Measurements from ENCODE around the gene LRP1. TPM values are rescaled to one million over a fixed set of nuclear protein-coding genes. Genes with fewer than 3 reads are reported as not detected.

Gene LRP1
- total and polyA plus RNA-seq, 4 donors: 87.5 to 375 (median 139) TPM

- TF ChIP-seq ZBTB33 (IDR thresholded peaks at IDR 0.05) (no peak), TAF1 (conservative IDR thresholded peaks at IDR 0.05) (no peak), FOXA1 (IDR thresholded peaks at IDR 0.05) (no peak), FOXA2 (IDR thresholded peaks at IDR 0.05) (no peak), GABPA (IDR thresholded peaks at IDR 0.05 in 1 of 2, conservative IDR thresholded peaks at IDR 0.05 in 1 of 2) (no peak)
Measured at GRCh38 chr12:57254506-57255280, 126.4 kb downstream of the LRP1 start (continued).

- Histone ChIP-seq H3K4me1 (ENCODE audit: control insufficient read depth in 4 of 4, insufficient read depth in 4 of 4, low read length in 3 of 4) (peaks cover 4 to 29% (median 16%) of the 10 kb centered on the region in 4 donors), H3K9me3 (ENCODE audit: control insufficient read depth in 4 of 4, low read length in 3 of 4) (no peaks in the 10 kb centered on the region), H3K4me3 (ENCODE audit: low read depth in 1 of 3, low read length in 3 of 3) (no peak overlapping the region), H3K27ac (ENCODE audit: low read depth in 1 of 2, low read length in 2 of 2) (no peak overlapping the region), H3K9ac (ENCODE audit: low read depth in 1 of 2, low read length in 2 of 2) (no peak overlapping the region), H3K36me3 (ENCODE audit: control insufficient read depth in 4 of 4, insufficient read depth in 3 of 4, low read depth in 1 of 4, low read length in 3 of 4) (peaks cover 2 to 32% (median 20%) of the 10 kb centered on the region in 4 donors), H3K27me3 (ENCODE audit: control insufficient read depth in 4 of 4, insufficient read depth in 4 of 4, low read length in 3 of 4) (no peaks in the 10 kb centered on the region)
- DNase-seq (ENCODE audit: low spot score): no peak
- WGBS: 96% methylated on average over 6 of the region's 6 CpGs
- TF ChIP-seq CTCF (IDR thresholded peaks at IDR 0.05; ENCODE audit: low read depth, low read length, missing input control) (no peak), HNF4A (conservative IDR thresholded peaks at IDR 0.05) (no peak), HNF4G (IDR thresholded peaks at IDR 0.05) (no peak), NR2F2 (IDR thresholded peaks at IDR 0.05) (no peak), JUND (IDR thresholded peaks at IDR 0.05) (no peak), MAX (IDR thresholded peaks at IDR 0.05) (no peak), YY1 (IDR thresholded peaks at IDR 0.05) (no peak), FOXA2 (IDR thresholded peaks at IDR 0.05) (no peak)
Measured at GRCh38 chr12:57255916-57256315, 127.6 kb downstream of the LRP1 start.

- H3K9me3 ChIP-seq (ENCODE audit: control insufficient read depth in 4 of 4, low read length in 3 of 4): no peaks in the 10 kb centered on the region
- H3K27ac ChIP-seq (ENCODE audit: low read depth in 1 of 2, low read length in 2 of 2): peak overlapping the region; percentile 80 to 90
- H3K27me3 ChIP-seq (ENCODE audit: control insufficient read depth in 4 of 4, insufficient read depth in 4 of 4, low read length in 3 of 4): no peaks in the 10 kb centered on the region
- peaks cover 2 to 34% (median 20%) of the 10 kb centered on the region in 4 donors for H3K36me3 ChIP-seq (ENCODE audit: control insufficient read depth in 4 of 4, insufficient read depth in 3 of 4, low read depth in 1 of 4, low read length in 3 of 4)
- peak overlapping the region in 2 of 3 donors; percentile 12 to 32 for H3K4me3 ChIP-seq (ENCODE audit: low read depth in 1 of 3, low read length in 3 of 3)
- WGBS: 29% methylated on average over 6 of the region's 6 CpGs
- H3K9ac ChIP-seq (ENCODE audit: low read depth in 1 of 2, low read length in 2 of 2): no peak overlapping the region
- no peak for DNase-seq (ENCODE audit: low spot score)
- peaks cover 7 to 53% (median 41%) of the 10 kb centered on the region in 4 donors for H3K4me1 ChIP-seq (ENCODE audit: control insufficient read depth in 4 of 4, insufficient read depth in 4 of 4, low read length in 3 of 4)
- TF ChIP-seq RAD21 (IDR thresholded peaks at IDR 0.05): peak in 1 of 2 donors; percentile 34
- TF ChIP-seq HNF4A (conservative IDR thresholded peaks at IDR 0.05): peak; percentile 79 to 84
- peak; percentile 51 for TF ChIP-seq NR2F2 (IDR thresholded peaks at IDR 0.05)
- TF ChIP-seq YY1 (IDR thresholded peaks at IDR 0.05): peak; percentile 95
- peak in 1 of 2 donors; percentile 84 for TF ChIP-seq JUND (IDR thresholded peaks at IDR 0.05)
- TF ChIP-seq CTCF (IDR thresholded peaks at IDR 0.05; ENCODE audit: low read depth, low read length, missing input control): no peak
- TF ChIP-seq HNF4G (IDR thresholded peaks at IDR 0.05): peak; percentile 66
- TF ChIP-seq MAX (IDR thresholded peaks at IDR 0.05): peak; percentile 88
- TF ChIP-seq REST (IDR thresholded peaks at IDR 0.05): peak; percentile 57
- no peak for TF ChIP-seq FOXA2 (IDR thresholded peaks at IDR 0.05)
- peak; percentile 91 to 94 for TF ChIP-seq RXRA (IDR thresholded peaks at IDR 0.05)
- TF ChIP-seq FOXA1 (IDR thresholded peaks at IDR 0.05): peak; percentile 70
- TF ChIP-seq GABPA (IDR thresholded peaks at IDR 0.05 in 1 of 2, conservative IDR thresholded peaks at IDR 0.05 in 1 of 2): peak in 1 of 2 donors; percentile 11
Measured at GRCh38 chr12:57258977-57259970, 131.0 kb downstream of the LRP1 start.
